HL-60/S4 treated with phorbol 12-myristate 13-acetate at 8.2 ng/mL for 4 days and 3 days (cell line): ENCODE results near the gene CCNJL.

Experiments used
- in situ Hi-C: fragments of 300-500 bp; cut with MboI; formaldehyde crosslinking; loops from 2 replicates; pipeline ENCODE4 v1.15.0; 2022; ENCODE audit warnings: low sequenced_read_pairs

CCNJL gene

GRCh38 chr5:160334716-160335115, 22.4 kb upstream of the CCNJL start:
- in situ Hi-C loops = loop anchor here (25.0 kb wide), 1 partner anchor 272 kb away; no protein-coding TSS in a partner anchor

- in situ Hi-C loops = loop anchor here (25.0 kb wide), 1 partner anchor 271 kb away; no protein-coding TSS in a partner anchor
These were observed 21.4 kb upstream of the CCNJL start for GRCh38 chr5:160333721-160334120.

- in situ Hi-C loops = loop anchor here (25.0 kb wide), 1 partner anchor 268 kb away; no protein-coding TSS in a partner anchor
These were observed 17.8 kb upstream of the CCNJL start for GRCh38 chr5:160330212-160330611.

GRCh38 chr5:160327818-160328217, 15.5 kb upstream of the CCNJL start:
- in situ Hi-C loops = loop anchor here (25.0 kb wide), 1 partner anchor 266 kb away; no protein-coding TSS in a partner anchor

- in situ Hi-C loops = loop anchor here (25.0 kb wide), 1 partner anchor 265 kb away; no protein-coding TSS in a partner anchor
These were observed 14.6 kb upstream of the CCNJL start for GRCh38 chr5:160326981-160327380.

- in situ Hi-C loops = loop anchor here (25.0 kb wide), 1 partner anchor 263 kb away; no protein-coding TSS in a partner anchor
These were observed 13.4 kb upstream of the CCNJL start for GRCh38 chr5:160325716-160326115.

- in situ Hi-C loops = loop anchor here (25.0 kb wide), 1 partner anchor 263 kb away; no protein-coding TSS in a partner anchor
These were observed 12.5 kb upstream of the CCNJL start for GRCh38 chr5:160324886-160325285.

GRCh38 chr5:160318409-160318808, 6.0 kb upstream of the CCNJL start:
- in situ Hi-C loops = no loop called here

GRCh38 chr5:160317434-160317833, 5.1 kb upstream of the CCNJL start:
- in situ Hi-C loops = no loop called here

GRCh38 chr5:160315968-160316367, 3.6 kb upstream of the CCNJL start:
- in situ Hi-C loops = no loop called here

GRCh38 chr5:160312960-160313727, 780 bp upstream of the CCNJL start:
- in situ Hi-C loops = no loop called here

- in situ Hi-C loops = no loop called here
These were observed 752 bp downstream of the CCNJL start for GRCh38 chr5:160311491-160312133.

GRCh38 chr5:160310552-160311295, 1.6 kb downstream of the CCNJL start:
- in situ Hi-C loops = no loop called here

- in situ Hi-C loops = no loop called here
These were observed 2.2 kb downstream of the CCNJL start for GRCh38 chr5:160310140-160310539.

- in situ Hi-C loops = no loop called here
These were observed 5.7 kb downstream of the CCNJL start for GRCh38 chr5:160306696-160307095.

- in situ Hi-C loops = no loop called here
These were observed 7.0 kb downstream of the CCNJL start for GRCh38 chr5:160305319-160305718.

GRCh38 chr5:160303690-160304089, 8.7 kb downstream of the CCNJL start:
- in situ Hi-C loops = no loop called here

GRCh38 chr5:160298189-160298588, 14.2 kb downstream of the CCNJL start:
- in situ Hi-C loops = no loop called here

- in situ Hi-C loops = no loop called here
These were observed 14.6 kb downstream of the CCNJL start for GRCh38 chr5:160297776-160298175.

GRCh38 chr5:160297004-160297403, 15.4 kb downstream of the CCNJL start:
- in situ Hi-C loops = no loop called here

GRCh38 chr5:160296496-160296895, 15.9 kb downstream of the CCNJL start:
- in situ Hi-C loops = no loop called here
